GM13976 (cell line): ENCODE data around the gene QRICH1.

Experiments used
- DNase-seq: peaks from one replicate; pipeline ENCODE4 v3.0.0; 2012; ENCODE audit warnings: low spot score
- CTCF ChIP-seq: IDR thresholded peaks from 2 replicates; pipeline ENCODE4 v1.5.1; 2012; ENCODE audit warnings: borderline replicate concordance, mild to moderate bottlenecking; ENCODE audit not compliant: insufficient read depth; ENCODE audit errors: extremely low read depth, missing control alignments, control extremely low read depth
- in situ Hi-C: fragments of 300-500 bp; cut with MboI; formaldehyde crosslinking; loops from one replicate; pipeline ENCODE4 v1.12.0; 2022; ENCODE audit warnings: low sequenced_read_pairs, mixed read lengths, inconsistent platforms; ENCODE audit not compliant: unreplicated experiment

QRICH1 gene

GRCh38 chr3:49093853-49094767, at the start of gene QRICH1:
QRICH1 (minus strand) TSS chr3:49094071; CDS start chr3:49077017, 17,054 bp downstream.
- peak; percentile 27 for TF ChIP-seq CTCF
- in situ Hi-C loops, result no loop called here
- DNase-seq, result peak; percentile 94

DNA sequence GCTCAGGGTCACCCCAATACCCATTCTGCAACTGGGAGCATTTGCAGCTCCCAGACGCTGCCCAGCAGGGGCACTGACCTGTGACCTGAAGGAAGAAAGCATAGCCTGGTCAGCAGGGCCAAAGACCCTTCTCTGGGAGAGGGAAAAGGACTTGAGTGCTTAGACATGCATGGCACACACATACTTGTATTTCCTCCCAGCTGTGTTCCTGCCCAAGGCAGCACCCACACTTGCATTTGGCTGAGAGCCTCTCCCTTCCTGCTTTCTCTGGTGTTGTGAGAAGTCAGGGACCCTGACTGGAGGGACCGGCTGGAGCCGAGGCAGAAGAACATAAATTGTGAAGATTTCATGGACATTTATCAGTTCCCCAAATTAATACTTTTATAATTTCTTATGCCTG, 46.2 kb upstream of the QRICH1 start:
- TF ChIP-seq CTCF, result no peak
- no peak for DNase-seq
- in situ Hi-C loops, result no loop called here

DNA sequence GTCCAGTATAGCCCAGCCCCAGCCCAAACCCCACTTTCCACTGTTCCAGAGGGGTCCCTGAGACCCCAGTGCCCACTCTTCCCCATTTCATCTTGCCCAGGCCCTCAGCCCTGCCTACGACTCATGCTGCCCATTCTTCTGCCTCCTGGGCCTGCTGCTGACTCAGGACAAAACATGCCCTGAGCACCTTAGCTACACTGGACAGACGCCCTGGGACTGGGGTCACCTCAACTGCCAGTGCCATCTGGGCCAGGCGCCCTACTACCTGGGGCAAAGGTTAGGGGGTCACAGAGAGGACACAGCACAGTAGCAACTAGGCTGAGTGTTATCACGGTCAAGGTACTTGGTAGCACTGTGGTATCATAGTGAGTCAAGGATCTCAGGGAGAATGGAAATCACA, 41.6 kb upstream of the QRICH1 start:
- in situ Hi-C loops, result no loop called here
- no peak for TF ChIP-seq CTCF
- DNase-seq, result no peak

GRCh38 chr3:49134471-49135265, 40.8 kb upstream of the QRICH1 start:
- in situ Hi-C loops, result no loop called here
- no peak for DNase-seq
- TF ChIP-seq CTCF, result no peak

- no peak for TF ChIP-seq CTCF
- DNase-seq, result no peak
- in situ Hi-C loops, result no loop called here
These were observed 39.5 kb upstream of the QRICH1 start for GRCh38 chr3:49133226-49133951.
